ENCODE results near the gene HNRNPA2B1. TPM values are rescaled to one million over a fixed set of nuclear protein-coding genes. Genes with fewer than 3 reads are reported as not detected.

HNRNPA2B1 gene
- total and polyA plus RNA-seq, 2 donors (not counting 1 experiment from before 2014, with no cell fraction given), result 167 to 524 TPM

DNA sequence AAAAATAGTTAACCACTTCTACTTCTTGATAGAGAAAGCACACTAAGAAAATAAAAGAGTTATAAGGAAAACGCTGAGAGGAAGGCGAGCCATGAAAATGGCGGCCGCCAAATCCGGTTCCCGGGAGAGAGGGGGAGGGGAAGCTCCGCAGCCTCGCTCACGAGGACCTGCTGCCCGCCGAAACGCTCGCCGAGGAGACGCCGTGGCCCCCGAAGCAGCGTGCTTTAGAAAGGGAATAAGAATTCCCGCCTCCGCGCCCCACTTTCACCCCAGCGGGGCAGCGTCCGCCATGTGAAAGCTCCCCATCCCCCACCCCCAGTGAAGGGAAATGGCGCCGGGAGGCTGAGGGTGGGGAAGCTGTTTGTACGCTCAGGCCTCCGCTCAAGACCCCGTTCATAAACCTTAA is 505 bp downstream of the HNRNPA2B1 start:
- Mint-ChIP-seq H3K4me3 (peak overlapping the region; percentile 99), H3K27ac (peak overlapping the region; percentile 100), H3K4me1 (peaks cover 53% of the 10 kb centered on the region), H3K9me3 (ENCODE audit: insufficient read depth) (no peaks in the 10 kb centered on the region), H3K27me3 (no peaks in the 10 kb centered on the region)
- intact Hi-C loops (cut with micrococcal nuclease), result loop anchor here (2.0 kb wide), 4 partner anchors 93 to 249 kb away; no protein-coding TSS in a partner anchor
- peak; percentile 92 for DNase-seq
- Histone ChIP-seq H3K27me3 (replicated peaks in 1 of 4; ENCODE audit: control extremely low read depth in 1 of 4, control insufficient read depth in 3 of 4, insufficient read depth in 4 of 4, low read length in 3 of 4) (no peaks in the 10 kb centered on the region), H3K36me3 (replicated peaks in 1 of 2; ENCODE audit: control extremely low read depth in 1 of 2, control insufficient read depth in 1 of 2, extremely low read depth in 1 of 2, insufficient read depth in 2 of 2, low read length in 1 of 2) (peaks cover 0 to 40% of the 10 kb centered on the region in 2 experiments), H4K20me1 (ENCODE audit: control insufficient read depth, insufficient read depth, low read length, poor library complexity, severe bottlenecking) (peaks cover 63% of the 10 kb centered on the region), H3K27ac (ENCODE audit: low read length in 2 of 2) (peak overlapping the region; percentile 97 to 99), H3K9me3 (ENCODE audit: control extremely low read depth in 1 of 3, control insufficient read depth in 2 of 3, insufficient read depth in 1 of 3, low read length in 2 of 3) (no peaks in the 10 kb centered on the region), H2AFZ (ENCODE audit: insufficient read depth, low read depth, low read length, poor library complexity, severe bottlenecking) (peak overlapping the region; percentile 29), H3K4me1 (ENCODE audit: control insufficient read depth in 2 of 2, insufficient read depth in 2 of 2, low read length in 2 of 2) (peaks cover 41 to 45% of the 10 kb centered on the region in 2 donors), H3K9ac (ENCODE audit: low read length) (peak overlapping the region; percentile 100), H3K4me2 (replicated peaks; ENCODE audit: low read depth, low read length, poor library complexity, severe bottlenecking) (peak overlapping the region; percentile 82), H3K4me3 (ENCODE audit: control extremely low read depth in 1 of 5, extremely low read depth in 1 of 5, insufficient read depth in 1 of 5, low read depth in 2 of 5, low read length in 4 of 5) (peak overlapping the region; percentile 80 to 100 (median 100)), H3K79me2 (ENCODE audit: control insufficient read depth, insufficient read depth, low read length) (peaks cover 84% of the 10 kb centered on the region)
- ChIA-PET CTCF (interaction anchor here (1.3 to 9.6 kb wide), 11 partner anchors 12 to 306 kb away, joined by 5 to 114 read pairs (median 33); partner anchors contain the start of genes NFE2L3 and SNX10), POLR2A (interaction anchor here (0.6 to 3.3 kb wide), 16 partner anchors 8 to 1541 kb away, joined by 3 to 23 read pairs (median 4); partner anchors contain the start of gene NFE2L3)
- ATAC-seq (ENCODE audit: low read depth), result peak; percentile 15
- TF ChIP-seq, protein P1, sequence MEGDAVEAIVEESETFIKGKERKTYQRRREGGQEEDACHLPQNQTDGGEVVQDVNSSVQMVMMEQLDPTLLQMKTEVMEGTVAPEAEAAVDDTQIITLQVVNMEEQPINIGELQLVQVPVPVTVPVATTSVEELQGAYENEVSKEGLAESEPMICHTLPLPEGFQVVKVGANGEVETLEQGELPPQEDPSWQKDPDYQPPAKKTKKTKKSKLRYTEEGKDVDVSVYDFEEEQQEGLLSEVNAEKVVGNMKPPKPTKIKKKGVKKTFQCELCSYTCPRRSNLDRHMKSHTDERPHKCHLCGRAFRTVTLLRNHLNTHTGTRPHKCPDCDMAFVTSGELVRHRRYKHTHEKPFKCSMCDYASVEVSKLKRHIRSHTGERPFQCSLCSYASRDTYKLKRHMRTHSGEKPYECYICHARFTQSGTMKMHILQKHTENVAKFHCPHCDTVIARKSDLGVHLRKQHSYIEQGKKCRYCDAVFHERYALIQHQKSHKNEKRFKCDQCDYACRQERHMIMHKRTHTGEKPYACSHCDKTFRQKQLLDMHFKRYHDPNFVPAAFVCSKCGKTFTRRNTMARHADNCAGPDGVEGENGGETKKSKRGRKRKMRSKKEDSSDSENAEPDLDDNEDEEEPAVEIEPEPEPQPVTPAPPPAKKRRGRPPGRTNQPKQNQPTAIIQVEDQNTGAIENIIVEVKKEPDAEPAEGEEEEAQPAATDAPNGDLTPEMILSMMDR (IDR thresholded peaks at IDR 0.05), result no peak
- TF ChIP-seq EZH2 (IDR thresholded peaks at IDR 0.05; ENCODE audit: borderline replicate concordance, insufficient read depth, low read depth, low read length, poor library complexity, severe bottlenecking), result no peak
- 0% methylated on average over 8 of the region's 29 CpGs for WGBS (ENCODE audit: insufficient coverage)

Data from B cell (primary cell).